ENCODE measurements around the gene DISP2. TPM values are rescaled to one million over a fixed set of nuclear protein-coding genes. Genes with fewer than 3 reads are reported as not detected.

Gene DISP2
- total RNA-seq, 1 experiment from 2014 or later = 0.35 TPM

- intact Hi-C loops (cut with micrococcal nuclease; ENCODE audit: unreplicated experiment) = loop anchor here (1.0 to 10.0 kb wide), 4 partner anchors 38 to 205 kb away; partner anchors contain the start of genes INAFM2 and KNSTRN
- peak overlapping the region; percentile 40 for H3K27ac ChIP-seq
- ChIA-PET POLR2A (ENCODE audit: unreplicated experiment) (interaction anchor here (0.6 kb wide), 1 partner anchor 77 kb away, joined by 3 read pairs; no protein-coding TSS in a partner anchor), CTCF (interaction anchor here (0.8 kb wide), 1 partner anchor 10 kb away, joined by 5 read pairs; no protein-coding TSS in a partner anchor)
- peaks cover 21% of the 10 kb centered on the region for H3F3A ChIP-seq (ENCODE audit: insufficient read depth, low read depth)
- H3K4me2 ChIP-seq = peak overlapping the region; percentile 42
- peaks cover 20% of the 10 kb centered on the region for H3K4me1 ChIP-seq (replicated peaks; ENCODE audit: insufficient read depth)
- TF ChIP-seq, protein P1, sequence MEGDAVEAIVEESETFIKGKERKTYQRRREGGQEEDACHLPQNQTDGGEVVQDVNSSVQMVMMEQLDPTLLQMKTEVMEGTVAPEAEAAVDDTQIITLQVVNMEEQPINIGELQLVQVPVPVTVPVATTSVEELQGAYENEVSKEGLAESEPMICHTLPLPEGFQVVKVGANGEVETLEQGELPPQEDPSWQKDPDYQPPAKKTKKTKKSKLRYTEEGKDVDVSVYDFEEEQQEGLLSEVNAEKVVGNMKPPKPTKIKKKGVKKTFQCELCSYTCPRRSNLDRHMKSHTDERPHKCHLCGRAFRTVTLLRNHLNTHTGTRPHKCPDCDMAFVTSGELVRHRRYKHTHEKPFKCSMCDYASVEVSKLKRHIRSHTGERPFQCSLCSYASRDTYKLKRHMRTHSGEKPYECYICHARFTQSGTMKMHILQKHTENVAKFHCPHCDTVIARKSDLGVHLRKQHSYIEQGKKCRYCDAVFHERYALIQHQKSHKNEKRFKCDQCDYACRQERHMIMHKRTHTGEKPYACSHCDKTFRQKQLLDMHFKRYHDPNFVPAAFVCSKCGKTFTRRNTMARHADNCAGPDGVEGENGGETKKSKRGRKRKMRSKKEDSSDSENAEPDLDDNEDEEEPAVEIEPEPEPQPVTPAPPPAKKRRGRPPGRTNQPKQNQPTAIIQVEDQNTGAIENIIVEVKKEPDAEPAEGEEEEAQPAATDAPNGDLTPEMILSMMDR (conservative IDR thresholded peaks at IDR 0.05) = no peak
- TF ChIP-seq EZH2 (IDR thresholded peaks at IDR 0.05; ENCODE audit: low read depth) = no peak
- H4K20me1 ChIP-seq (ENCODE audit: insufficient read depth) = no peaks in the 10 kb centered on the region
- H2AFZ ChIP-seq = no peak overlapping the region
- H3K79me2 ChIP-seq (ENCODE audit: low read depth) = no peaks in the 10 kb centered on the region
- DNase-seq = no peak
- H3K36me3 ChIP-seq (ENCODE audit: low read depth) = no peaks in the 10 kb centered on the region
- H3K4me3 ChIP-seq = no peak overlapping the region
- no TSS peak for BruUV-seq (replicated peaks)
- no peaks in the 10 kb centered on the region for H3K9me2 ChIP-seq (ENCODE audit: insufficient read depth)
- H3K9me3 ChIP-seq (ENCODE audit: insufficient read depth, low read depth) = no peaks in the 10 kb centered on the region
- H3K27me3 ChIP-seq (ENCODE audit: insufficient read depth, low read depth) = no peaks in the 10 kb centered on the region
Observed at GRCh38 chr15:40420071-40420713, 62.2 kb downstream of the DISP2 start.

GRCh38 chr15:40420793-40421192 lies 62.8 kb downstream of the DISP2 start:
- no peaks in the 10 kb centered on the region for H3K79me2 ChIP-seq (ENCODE audit: low read depth)
- TF ChIP-seq, protein P1 (conservative IDR thresholded peaks at IDR 0.05) = no peak
- no peak for TF ChIP-seq EZH2 (IDR thresholded peaks at IDR 0.05; ENCODE audit: low read depth)
- peaks cover 20% of the 10 kb centered on the region for H3K4me1 ChIP-seq (replicated peaks; ENCODE audit: insufficient read depth)
- peak overlapping the region; percentile 40 for H3K27ac ChIP-seq
- ChIA-PET CTCF (interaction anchor here (0.8 kb wide), 1 partner anchor 10 kb away, joined by 5 read pairs; no protein-coding TSS in a partner anchor), POLR2A (ENCODE audit: unreplicated experiment) (interaction anchor here (0.6 kb wide), 1 partner anchor 77 kb away, joined by 3 read pairs; no protein-coding TSS in a partner anchor)
- peak; percentile 76 to 95 for DNase-seq
- no peaks in the 10 kb centered on the region for H3K27me3 ChIP-seq (ENCODE audit: insufficient read depth, low read depth)
- H2AFZ ChIP-seq = no peak overlapping the region
- peak overlapping the region; percentile 42 for H3K4me2 ChIP-seq
- intact Hi-C loops (cut with micrococcal nuclease; ENCODE audit: unreplicated experiment) = loop anchor here (1.0 to 10.0 kb wide), 6 partner anchors 38 to 206 kb away; partner anchors contain the start of genes INAFM2 and KNSTRN
- H3K9me2 ChIP-seq (ENCODE audit: insufficient read depth) = no peaks in the 10 kb centered on the region
- no peaks in the 10 kb centered on the region for H4K20me1 ChIP-seq (ENCODE audit: insufficient read depth)
- H3K9me3 ChIP-seq (ENCODE audit: insufficient read depth, low read depth) = no peaks in the 10 kb centered on the region
- BruUV-seq (replicated peaks) = no TSS peak
- H3K4me3 ChIP-seq = no peak overlapping the region
- H3F3A ChIP-seq (ENCODE audit: insufficient read depth, low read depth) = peaks cover 21% of the 10 kb centered on the region
- H3K36me3 ChIP-seq (ENCODE audit: low read depth) = no peaks in the 10 kb centered on the region

DNA sequence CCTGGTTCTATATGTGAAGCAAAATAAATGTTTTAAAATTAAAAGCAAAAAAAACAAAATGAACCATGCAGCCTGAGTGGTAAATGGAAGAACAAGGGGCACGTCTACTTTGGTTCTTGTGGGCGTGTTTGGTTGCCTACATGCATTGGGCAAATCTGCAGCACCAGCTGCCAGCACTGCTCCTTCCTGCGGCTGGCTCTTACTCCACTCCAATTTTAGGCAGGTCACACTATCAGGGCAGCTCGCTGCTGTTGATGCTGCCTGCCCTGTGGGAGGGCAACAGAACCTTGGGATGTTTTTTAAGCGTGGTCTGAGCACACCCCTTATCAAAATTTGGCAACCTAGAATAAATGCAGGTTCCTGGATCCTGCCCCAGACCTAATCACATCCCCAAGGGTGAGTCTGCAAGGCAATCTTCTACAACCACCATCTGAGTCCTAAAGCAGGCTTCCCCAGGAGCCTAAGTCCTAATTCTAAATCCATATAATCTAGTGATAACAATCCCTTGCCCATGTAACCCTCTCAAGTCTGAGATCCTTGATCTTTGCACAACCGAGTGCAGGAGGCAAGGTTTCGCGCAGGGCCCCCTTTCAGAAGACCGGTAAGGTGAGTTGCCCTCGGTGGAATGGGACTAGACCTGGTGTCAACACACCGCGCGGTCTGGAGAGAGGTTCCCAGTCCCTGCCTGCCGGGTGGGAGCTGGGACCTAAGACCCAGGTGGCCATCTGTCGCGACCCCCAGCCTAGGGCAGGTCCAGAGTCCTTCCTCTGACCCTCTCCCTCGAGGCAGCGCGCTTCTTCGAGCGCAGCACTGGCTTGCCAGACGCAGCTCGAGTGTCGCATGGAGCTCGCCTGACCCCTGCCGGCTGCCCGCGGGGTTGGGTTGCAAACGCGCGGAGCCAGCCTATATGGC lies 63.5 kb downstream of the DISP2 start:
- no peaks in the 10 kb centered on the region for H3K79me2 ChIP-seq (ENCODE audit: low read depth)
- H3K4me3 ChIP-seq = no peak overlapping the region
- H4K20me1 ChIP-seq (ENCODE audit: insufficient read depth) = no peaks in the 10 kb centered on the region
- POLR2A ChIA-PET (ENCODE audit: unreplicated experiment) = no interaction called here
- no peak overlapping the region for H2AFZ ChIP-seq
- BruUV-seq (replicated peaks) = no TSS peak
- no peaks in the 10 kb centered on the region for H3K9me2 ChIP-seq (ENCODE audit: insufficient read depth)
- H3K27ac ChIP-seq = peak overlapping the region; percentile 40
- DNase-seq = peak in 1 of 2 experiments; percentile 68
- H3K9me3 ChIP-seq (ENCODE audit: insufficient read depth, low read depth) = no peaks in the 10 kb centered on the region
- H3K36me3 ChIP-seq (ENCODE audit: low read depth) = no peaks in the 10 kb centered on the region
- TF ChIP-seq, protein P1 (conservative IDR thresholded peaks at IDR 0.05) = no peak
- no peak for TF ChIP-seq EZH2 (IDR thresholded peaks at IDR 0.05; ENCODE audit: low read depth)
- no peaks in the 10 kb centered on the region for H3K27me3 ChIP-seq (ENCODE audit: insufficient read depth, low read depth)
- peaks cover 20% of the 10 kb centered on the region for H3K4me1 ChIP-seq (replicated peaks; ENCODE audit: insufficient read depth)
- H3F3A ChIP-seq (ENCODE audit: insufficient read depth, low read depth) = peaks cover 21% of the 10 kb centered on the region
- peak overlapping the region; percentile 42 for H3K4me2 ChIP-seq
- intact Hi-C loops (cut with micrococcal nuclease; ENCODE audit: unreplicated experiment) = loop anchor here (1.0 to 10.0 kb wide), 4 partner anchors 39 to 207 kb away; partner anchors contain the start of gene KNSTRN
- CTCF ChIA-PET = interaction anchor here (0.7 to 1.0 kb wide), 4 partner anchors 41 to 1023 kb away, joined by 3 to 7 read pairs (median 4); no protein-coding TSS in a partner anchor
